ENCODE results near the gene TRPC4AP.

TRPC4AP gene

GRCh38 chr20:34955231-34956040 lies 137.2 kb downstream of the TRPC4AP start, which contains the start of the genes GSS and MYH7B:
Gene GSS, minus strand, starts transcription at chr20:34955806. Its CDS starts 3,954 bp downstream, at chr20:34951852.
Gene MYH7B, plus strand, starts transcription at chr20:34955868. Its CDS starts 22,138 bp downstream, at chr20:34978006.
- TF ChIP-seq CTCF (IDR thresholded peaks at IDR 0.05; ENCODE audit: extremely low read depth, insufficient read depth, missing control alignments): peak; percentile 49
- DNase-seq (ENCODE audit: low spot score): peak; percentile 94
- in situ Hi-C loops (cut with MboI; ENCODE audit: low pct_unique_long_range_greater_than_20kb, low sequenced_read_pairs, unreplicated experiment): no loop called here

GRCh38 chr20:34954904-34955230 lies 137.7 kb downstream of the TRPC4AP start:
- in situ Hi-C loops (cut with MboI; ENCODE audit: low pct_unique_long_range_greater_than_20kb, low sequenced_read_pairs, unreplicated experiment): no loop called here
- no peak for TF ChIP-seq CTCF (IDR thresholded peaks at IDR 0.05; ENCODE audit: extremely low read depth, insufficient read depth, missing control alignments)
- no peak for DNase-seq (ENCODE audit: low spot score)

GRCh38 chr20:34953960-34954359 lies 138.6 kb downstream of the TRPC4AP start:
- no peak for DNase-seq (ENCODE audit: low spot score)
- TF ChIP-seq CTCF (IDR thresholded peaks at IDR 0.05; ENCODE audit: extremely low read depth, insufficient read depth, missing control alignments): no peak
- in situ Hi-C loops (cut with MboI; ENCODE audit: low pct_unique_long_range_greater_than_20kb, low sequenced_read_pairs, unreplicated experiment): no loop called here

- in situ Hi-C loops (cut with MboI; ENCODE audit: low pct_unique_long_range_greater_than_20kb, low sequenced_read_pairs, unreplicated experiment): no loop called here
- no peak for DNase-seq (ENCODE audit: low spot score)
- no peak for TF ChIP-seq CTCF (IDR thresholded peaks at IDR 0.05; ENCODE audit: extremely low read depth, insufficient read depth, missing control alignments)
Observed at GRCh38 chr20:34952671-34953070, 139.9 kb downstream of the TRPC4AP start.
